Putamen (tissue), 1 donor: ENCODE results near the gene EBNA1BP2.
"Not testable (repeated sequence)": the region's sequence is repeated elsewhere in the genome, so short reads cannot be mapped to it uniquely, and the experiment has no call there.

Source experiments
- DNase-seq: peaks from one replicate; pipeline ENCODE4 v3.0.0-alpha.2; 2016; ENCODE audit warnings: low spot score

The EBNA1BP2 gene

DNA sequence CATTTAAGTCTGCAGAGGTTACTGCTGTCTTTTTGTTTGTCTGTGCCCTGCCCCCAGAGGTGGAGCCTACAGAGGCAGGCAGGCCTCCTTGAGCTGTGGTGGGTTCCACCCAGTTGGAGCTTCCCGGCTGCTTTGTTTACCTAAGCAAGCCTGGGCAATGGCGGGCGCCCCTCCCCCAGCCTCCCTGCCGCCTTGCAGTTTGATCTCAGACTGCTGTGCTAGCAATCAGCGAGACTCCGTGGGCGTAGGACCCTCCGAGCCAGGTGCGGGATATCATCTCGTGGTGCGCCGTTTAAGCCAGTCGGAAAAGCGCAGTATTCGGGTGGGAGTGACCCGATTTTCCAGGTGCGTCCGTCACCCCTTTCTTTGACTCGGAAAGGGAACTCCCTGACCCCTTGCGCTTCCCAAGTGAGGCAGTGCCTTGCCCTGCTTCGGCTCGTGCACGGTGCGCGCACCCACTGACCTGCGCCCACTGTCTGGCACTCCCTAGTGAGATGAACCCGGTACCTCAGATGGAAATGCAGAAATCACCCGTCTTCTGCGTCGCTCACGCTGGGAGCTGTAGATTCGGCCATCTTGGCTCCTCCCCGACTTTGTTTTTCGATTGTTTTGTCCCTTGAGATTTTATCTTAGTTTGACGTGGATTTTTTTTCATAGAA, 52.0 kb downstream of the EBNA1BP2 start:
- DNase-seq: not testable (repeated sequence)
